Stimulated activated CD8-positive, alpha-beta memory T cell treated with anti-CD3 and anti-CD28 coated beads, Interleukin-7, amount 100 ng/mL, for 48 hours (primary cell): ENCODE measurements around the gene FAM13A.

Experiments used
- DNase-seq, 2 donors: peaks; one replicate each; pipeline ENCODE4 v3.0.0-alpha.2; 2020; ENCODE audit warnings: low read depth in 1 of 2; ENCODE audit errors: extremely low read depth in 1 of 2

FAM13A gene

GRCh38 chr4:88754796-88755195 lies 302.2 kb downstream of the FAM13A start:
- DNase-seq = no peak

- no peak for DNase-seq
Measured at GRCh38 chr4:88753658-88754571, 303.1 kb downstream of the FAM13A start.

GRCh38 chr4:88752754-88753153 lies 304.2 kb downstream of the FAM13A start:
- DNase-seq = no peak

GRCh38 chr4:88752076-88752463 lies 304.9 kb downstream of the FAM13A start:
- no peak for DNase-seq

- DNase-seq = no peak
Measured at GRCh38 chr4:88751258-88752075, 305.5 kb downstream of the FAM13A start.

- no peak for DNase-seq
Measured at GRCh38 chr4:88750369-88750768, 306.6 kb downstream of the FAM13A start.

- no peak for DNase-seq
Measured at GRCh38 chr4:88747351-88747750, 309.6 kb downstream of the FAM13A start.

- no peak for DNase-seq
Measured at GRCh38 chr4:88746206-88746605, 310.8 kb downstream of the FAM13A start.

GRCh38 chr4:88745581-88746163 lies 311.3 kb downstream of the FAM13A start:
- DNase-seq = no peak

GRCh38 chr4:88745175-88745574 lies 311.8 kb downstream of the FAM13A start:
- DNase-seq = no peak

GRCh38 chr4:88744609-88745008 lies 312.4 kb downstream of the FAM13A start:
- no peak for DNase-seq

- DNase-seq = no peak
Measured at GRCh38 chr4:88743696-88744095, 313.3 kb downstream of the FAM13A start.

GRCh38 chr4:88742561-88742960 lies 314.4 kb downstream of the FAM13A start:
- no peak for DNase-seq

GRCh38 chr4:88738180-88738579 lies 318.8 kb downstream of the FAM13A start:
- DNase-seq = no peak

- no peak for DNase-seq
Measured at GRCh38 chr4:88737307-88737941, 319.6 kb downstream of the FAM13A start.

GRCh38 chr4:88736264-88736663 lies 320.7 kb downstream of the FAM13A start:
- DNase-seq = no peak

- DNase-seq = no peak
Measured at GRCh38 chr4:88735564-88735963, 321.4 kb downstream of the FAM13A start.

- no peak for DNase-seq
Measured at GRCh38 chr4:88734403-88734949, 322.5 kb downstream of the FAM13A start.

GRCh38 chr4:88732714-88733368 lies 324.1 kb downstream of the FAM13A start:
- DNase-seq = no peak

- DNase-seq = no peak
Measured at GRCh38 chr4:88731381-88731780, 325.6 kb downstream of the FAM13A start.
